ENCODE data around the gene USF1. TPM values are rescaled to one million over a fixed set of nuclear protein-coding genes. Genes with fewer than 3 reads are reported as not detected.

Gene USF1
- polyA plus RNA-seq, 1 of the 3 experiments (the other 2 are of a cell fraction): 43.1 TPM

DNA sequence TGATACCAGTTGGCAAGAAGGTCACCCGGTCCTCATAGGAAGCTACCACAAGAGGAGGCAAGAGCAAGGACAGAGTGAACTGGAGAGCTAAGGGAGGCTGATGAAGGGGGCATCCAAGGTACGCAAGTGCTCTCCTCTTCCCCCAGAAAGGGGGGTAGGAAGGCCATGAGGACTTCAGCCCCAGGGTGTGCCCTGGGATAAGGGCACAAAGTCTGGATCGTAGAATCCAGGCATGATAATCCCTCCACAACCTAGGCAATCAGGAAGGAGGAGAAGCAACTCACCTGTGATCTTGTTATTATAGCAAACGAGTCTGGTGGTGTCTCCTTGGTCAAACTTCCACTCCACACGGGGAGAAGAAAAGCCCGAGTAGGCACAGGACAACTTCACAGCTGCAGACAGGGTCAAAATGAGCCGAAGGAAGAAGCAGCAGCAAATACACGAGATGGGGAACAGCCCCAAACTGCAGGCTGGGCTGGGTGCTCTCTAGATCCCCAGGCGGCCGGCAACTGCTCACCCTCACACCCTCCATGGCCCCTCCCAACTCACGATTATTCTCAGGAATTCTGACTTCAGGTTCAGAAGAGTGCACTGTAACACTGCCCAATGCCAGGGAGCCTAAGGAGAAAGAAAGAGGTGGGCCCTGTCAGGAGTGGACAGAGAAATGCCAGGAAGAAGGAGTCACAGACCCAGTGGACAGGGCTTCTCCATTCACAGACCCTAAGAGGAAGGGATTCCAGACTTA is 44.9 kb downstream of the USF1 start:
- Histone ChIP-seq H3K36me3 (replicated peaks in 1 of 2; ENCODE audit: control insufficient read depth in 1 of 2, insufficient read depth in 2 of 2, low read length in 1 of 2) (no peaks in the 10 kb centered on the region), H3K9me2 (no peaks in the 10 kb centered on the region), H3K9me3 (no peaks in the 10 kb centered on the region), H3K27ac (ENCODE audit: low read depth in 2 of 2, low read length in 1 of 2) (no peak overlapping the region), H3K4me1 (ENCODE audit: control insufficient read depth in 1 of 2, insufficient read depth in 2 of 2, low read depth in 1 of 2, low read length in 1 of 2) (no peaks in the 10 kb centered on the region; a peak in 2 of 4 replicates), H3K9ac (no peak overlapping the region), H3K4me2 (no peak overlapping the region), H3F3A (replicated peaks; ENCODE audit: insufficient read depth) (peaks cover 7% of the 10 kb centered on the region), H3K4me3 (ENCODE audit: low read depth in 2 of 2, low read length in 1 of 2) (no peak overlapping the region), H4K20me1 (ENCODE audit: insufficient read depth) (no peaks in the 10 kb centered on the region), H3K79me2 (ENCODE audit: insufficient read depth) (no peaks in the 10 kb centered on the region), H3K27me3 (ENCODE audit: insufficient read depth) (no peaks in the 10 kb centered on the region), H2AFZ (ENCODE audit: low read depth) (no peak overlapping the region)
- POLR2A ChIA-PET: interaction anchor here (1.1 kb wide), 1 partner anchor 37 kb away, joined by 11 read pairs; no protein-coding TSS in a partner anchor
- WGBS (ENCODE audit: low lambda C conversion rate): 65% methylated on average over 11 of the region's 11 CpGs
- CTCF ChIA-PET: interaction anchor here (0.9 to 3.7 kb wide), 5 partner anchors 10 to 96 kb away, joined by 3 to 23 read pairs (median 4); no protein-coding TSS in a partner anchor
- no peak for TF ChIP-seq NRF1 (IDR thresholded peaks at IDR 0.05; ENCODE audit: low read depth, low read length)
- no peak for TF ChIP-seq FOXM1 (IDR thresholded peaks at IDR 0.05; ENCODE audit: low read depth)
- TF ChIP-seq TAF1 (IDR thresholded peaks at IDR 0.05; ENCODE audit: borderline replicate concordance, low read depth, low read length): no peak
- no peak for TF ChIP-seq RXRA (IDR thresholded peaks at IDR 0.05; ENCODE audit: borderline replicate concordance, low read depth)
- no peak for TF ChIP-seq EZH2phosphoT487 (IDR thresholded peaks at IDR 0.05; ENCODE audit: borderline replicate concordance, low read depth)
- DNase-seq: no peak

DNA sequence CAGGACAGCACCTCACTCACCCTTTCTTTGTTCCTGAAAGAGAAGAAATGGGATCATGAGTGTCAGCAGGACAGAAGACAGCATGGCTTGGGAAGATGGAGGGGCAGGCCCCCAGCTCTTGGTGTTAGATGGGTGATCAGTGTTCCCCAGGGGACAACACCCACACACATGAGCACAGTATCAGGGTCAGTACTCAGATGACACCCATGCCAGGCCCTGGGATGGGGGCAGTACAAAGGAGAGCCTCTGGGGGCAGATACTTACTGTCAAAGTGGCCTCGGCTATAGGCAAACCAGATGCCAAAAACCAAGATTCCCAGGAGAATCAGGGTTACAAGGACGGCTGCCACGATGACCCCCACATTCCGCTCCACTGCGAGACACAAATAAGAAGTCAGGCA is 46.4 kb downstream of the USF1 start:
- Histone ChIP-seq H3K9me2 (no peaks in the 10 kb centered on the region), H4K20me1 (ENCODE audit: insufficient read depth) (no peaks in the 10 kb centered on the region), H2AFZ (ENCODE audit: low read depth) (no peak overlapping the region), H3K36me3 (replicated peaks in 1 of 2; ENCODE audit: control insufficient read depth in 1 of 2, insufficient read depth in 2 of 2, low read length in 1 of 2) (no peaks in the 10 kb centered on the region), H3F3A (replicated peaks; ENCODE audit: insufficient read depth) (peaks cover 12% of the 10 kb centered on the region), H3K9ac (no peak overlapping the region), H3K4me2 (no peak overlapping the region), H3K79me2 (ENCODE audit: insufficient read depth) (no peaks in the 10 kb centered on the region), H3K9me3 (no peaks in the 10 kb centered on the region), H3K4me1 (ENCODE audit: control insufficient read depth in 1 of 2, insufficient read depth in 2 of 2, low read depth in 1 of 2, low read length in 1 of 2) (peaks cover 0 to 4% of the 10 kb centered on the region in 2 experiments; a peak in 2 of 4 replicates), H3K27me3 (ENCODE audit: insufficient read depth) (no peaks in the 10 kb centered on the region), H3K4me3 (ENCODE audit: low read depth in 2 of 2, low read length in 1 of 2) (no peak overlapping the region), H3K27ac (ENCODE audit: low read depth in 2 of 2, low read length in 1 of 2) (no peak overlapping the region)
- ChIA-PET POLR2A (no interaction called here), CTCF (interaction anchor here (0.6 to 3.7 kb wide), 2 partner anchors 9 to 72 kb away, joined by 3 to 23 read pairs; no protein-coding TSS in a partner anchor)
- WGBS (ENCODE audit: low lambda C conversion rate): 90% methylated on average over 2 of the region's 5 CpGs
- no peak for DNase-seq
- TF ChIP-seq POLR2AphosphoS5 (IDR thresholded peaks at IDR 0.05; ENCODE audit: low read depth, low read length) (no peak), RXRA (IDR thresholded peaks at IDR 0.05; ENCODE audit: borderline replicate concordance, low read depth) (no peak), FOXJ3 (CRISPR knock-in tag; IDR thresholded peaks at IDR 0.05) (no peak), EZH2phosphoT487 (IDR thresholded peaks at IDR 0.05; ENCODE audit: borderline replicate concordance, low read depth) (no peak), CHD2 (IDR thresholded peaks at IDR 0.05; ENCODE audit: low read length, partially characterized antibody) (no peak)
- TF ChIP-seq, protein P1, sequence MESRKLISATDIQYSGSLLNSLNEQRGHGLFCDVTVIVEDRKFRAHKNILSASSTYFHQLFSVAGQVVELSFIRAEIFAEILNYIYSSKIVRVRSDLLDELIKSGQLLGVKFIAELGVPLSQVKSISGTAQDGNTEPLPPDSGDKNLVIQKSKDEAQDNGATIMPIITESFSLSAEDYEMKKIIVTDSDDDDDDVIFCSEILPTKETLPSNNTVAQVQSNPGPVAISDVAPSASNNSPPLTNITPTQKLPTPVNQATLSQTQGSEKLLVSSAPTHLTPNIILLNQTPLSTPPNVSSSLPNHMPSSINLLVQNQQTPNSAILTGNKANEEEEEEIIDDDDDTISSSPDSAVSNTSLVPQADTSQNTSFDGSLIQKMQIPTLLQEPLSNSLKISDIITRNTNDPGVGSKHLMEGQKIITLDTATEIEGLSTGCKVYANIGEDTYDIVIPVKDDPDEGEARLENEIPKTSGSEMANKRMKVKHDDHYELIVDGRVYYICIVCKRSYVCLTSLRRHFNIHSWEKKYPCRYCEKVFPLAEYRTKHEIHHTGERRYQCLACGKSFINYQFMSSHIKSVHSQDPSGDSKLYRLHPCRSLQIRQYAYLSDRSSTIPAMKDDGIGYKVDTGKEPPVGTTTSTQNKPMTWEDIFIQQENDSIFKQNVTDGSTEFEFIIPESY (IDR thresholded peaks at IDR 0.05; ENCODE audit: borderline replicate concordance, low read depth): no peak
